Liver (tissue), 9 donors: Measurements from ENCODE around the gene BDKRB1. TPM values are rescaled to one million over a fixed set of nuclear protein-coding genes. Genes with fewer than 3 reads are reported as not detected.

Experiments
- DNase-seq: peaks from one replicate; pipeline ENCODE4 v3.0.0-alpha.2; 2017; ENCODE audit warnings: low spot score
- H3K27ac ChIP-seq, 2 donors: one replicate each; pipeline ENCODE4 v1.7.0; 2013; ENCODE audit warnings: inconsistent platforms in 2 of 2, low read length in 2 of 2, control low read depth in 1 of 2, low read depth in 1 of 2, mild to moderate bottlenecking in 1 of 2
- H3K27me3 ChIP-seq, 4 donors: one replicate each; pipeline versions ENCODE4 v1.6.1 to v1.7.0; 2013; ENCODE audit warnings: low read length in 3 of 4, inconsistent platforms in 1 of 4, mild to moderate bottlenecking in 1 of 4, moderate library complexity in 1 of 4; ENCODE audit not compliant: control insufficient read depth in 4 of 4, insufficient read depth in 4 of 4
- H3K36me3 ChIP-seq, 4 donors: one replicate each; pipeline versions ENCODE4 v1.6.1 to v1.7.0; 2013; ENCODE audit warnings: low read length in 3 of 4, mild to moderate bottlenecking in 3 of 4, low read depth in 1 of 4, moderate library complexity in 1 of 4; ENCODE audit not compliant: control insufficient read depth in 4 of 4, insufficient read depth in 3 of 4
- H3K4me1 ChIP-seq, 4 donors: one replicate each; pipeline versions ENCODE4 v1.6.1 to v1.7.0; 2013; ENCODE audit warnings: low read length in 3 of 4, mild to moderate bottlenecking in 3 of 4, moderate library complexity in 1 of 4; ENCODE audit not compliant: control insufficient read depth in 4 of 4, insufficient read depth in 4 of 4
- H3K4me3 ChIP-seq, 3 donors: one replicate each; pipeline versions ENCODE4 v1.6.1 to v1.7.0; 2013; ENCODE audit warnings: low read length in 3 of 3, control low read depth in 1 of 3, low read depth in 1 of 3, mild to moderate bottlenecking in 1 of 3
- H3K9ac ChIP-seq, 2 donors: one replicate each; pipeline ENCODE4 v1.7.0; 2013; ENCODE audit warnings: low read length in 2 of 2, mild to moderate bottlenecking in 2 of 2, moderate library complexity in 2 of 2, control low read depth in 1 of 2, low read depth in 1 of 2
- H3K9me3 ChIP-seq, 4 donors: one replicate each; pipeline versions ENCODE4 v1.6.1 to v1.7.0; 2013; ENCODE audit warnings: low read length in 3 of 4; ENCODE audit not compliant: control insufficient read depth in 4 of 4
- EGR1 ChIP-seq, 2 donors: IDR thresholded peaks; 2 replicates each; pipeline ENCODE4 v1.6.1; 2016 to 2018; ENCODE audit warnings: antibody characterized with exemption in 2 of 2, low read depth in 2 of 2
- FOXA1 ChIP-seq: IDR thresholded peaks from 2 replicates; pipeline ENCODE4 v1.6.1; 2016; ENCODE audit warnings: antibody characterized with exemption
- JUND ChIP-seq, 2 donors: IDR thresholded peaks; 2 replicates each; pipeline ENCODE4 v1.6.1; 2016; ENCODE audit warnings: antibody characterized with exemption in 2 of 2
- NR2F2 ChIP-seq: IDR thresholded peaks from 2 replicates; pipeline ENCODE4 v1.6.1; 2016; ENCODE audit warnings: antibody characterized with exemption
- RAD21 ChIP-seq, 2 donors: IDR thresholded peaks; 2 replicates each; pipeline ENCODE4 v1.6.1; 2016; ENCODE audit warnings: antibody characterized with exemption in 2 of 2, mild to moderate bottlenecking in 2 of 2
- RXRA ChIP-seq, 2 donors: IDR thresholded peaks; 2 replicates each; pipeline ENCODE4 v1.6.1; 2017 to 2018; ENCODE audit warnings: antibody characterized with exemption in 2 of 2, mild to moderate bottlenecking in 1 of 2
- SP1 ChIP-seq: IDR thresholded peaks from 2 replicates; pipeline ENCODE4 v1.6.1; 2018; ENCODE audit warnings: antibody characterized with exemption, mild to moderate bottlenecking
- TAF1 ChIP-seq: conservative IDR thresholded peaks from 2 replicates; pipeline ENCODE4 v1.6.1; 2016; ENCODE audit warnings: antibody characterized with exemption, mild to moderate bottlenecking
- YY1 ChIP-seq: IDR thresholded peaks from 2 replicates; pipeline ENCODE4 v1.6.1; 2016; ENCODE audit warnings: antibody characterized with exemption, mild to moderate bottlenecking
- WGBS: extraction: QIAGEN DNeasy Blood & Tissue Kit; methylation state at CpG from one replicate; pipeline ENCODE4 v1.1.7; 2013; 5-methylcytosine and 5-hydroxymethylcytosine counted together
- polyA plus RNA-seq, 2 donors: library from polyadenylated mRNA; stranded (reverse) in 1 of 2; unstranded in 1 of 2; fragments of 200-250 nt in 1 of 2; fragments of >200 nt in 1 of 2; fragmentation: Nextera tagmentation in 1 of 2; extraction: Ambion mirVana in 1 of 2; gene quantifications; one replicate each; pipeline versions ENCODE4 v1.2.1 to v1.2.3, GENCODE V29; 2013 to 2015
- total RNA-seq, 2 donors: library from RNA; depleted of rRNA; stranded (reverse); fragments of >200 nt; gene quantifications; one replicate each; pipeline ENCODE4 v1.2.3, GENCODE V29; 2014
- TF ChIP-seq, protein P1 (sequence below): IDR thresholded peaks from 2 replicates; pipeline ENCODE4 v1.6.1; 2016; ENCODE audit warnings: antibody characterized with exemption
- TF ChIP-seq, protein P2 (sequence below): IDR thresholded peaks from 2 replicates; pipeline ENCODE4 v1.6.1; 2016; ENCODE audit warnings: antibody characterized with exemption, mild to moderate bottlenecking
- TF ChIP-seq, protein P3 (sequence below): IDR thresholded peaks from 2 replicates; pipeline ENCODE4 v1.6.1; 2016; ENCODE audit warnings: antibody characterized with exemption
- TF ChIP-seq, protein P4 (sequence below): IDR thresholded peaks from 2 replicates; pipeline ENCODE4 v1.6.1; 2016; ENCODE audit warnings: antibody characterized with exemption
- donor health status: healthy.
- donor health status: healthy.
- donor health status: healthy.
- donor health status: healthy.
- donor health status: healthy.

BDKRB1 gene
- total and polyA plus RNA-seq, 4 donors, result not detected

DNA sequence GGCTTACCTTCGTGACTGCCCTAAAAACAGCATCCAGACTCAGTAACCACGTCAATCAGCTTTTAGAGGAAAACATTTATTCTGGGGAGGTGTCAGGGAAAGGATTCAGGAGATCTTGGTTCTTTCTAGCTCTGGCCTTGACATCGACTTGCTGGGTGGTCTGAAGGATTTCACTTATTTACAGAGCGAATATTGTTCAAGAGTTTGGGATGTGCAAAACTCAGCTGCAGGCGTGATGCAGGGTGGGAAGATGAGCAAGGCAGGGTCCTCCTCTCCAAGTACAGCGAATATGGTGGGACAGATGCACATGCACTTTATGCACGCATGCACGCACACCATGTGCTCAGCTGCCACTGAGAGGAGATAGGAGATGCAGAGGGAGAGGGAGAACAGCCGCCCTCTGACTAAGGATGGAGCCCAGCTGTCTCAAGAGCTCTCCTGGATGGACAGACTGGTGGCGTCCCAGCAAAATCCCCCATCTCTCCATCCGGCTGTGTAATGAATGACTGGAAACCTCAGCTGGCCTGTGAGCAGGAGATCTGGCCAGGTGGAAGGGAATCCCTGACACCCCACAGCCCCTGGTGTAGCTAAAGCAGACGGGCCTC lies 24.4 kb upstream of the BDKRB1 start:
- H3K27me3 ChIP-seq, result no peaks in the 10 kb centered on the region
- H3K9me3 ChIP-seq, result no peaks in the 10 kb centered on the region
- DNase-seq, result no peak
- no peaks in the 10 kb centered on the region for H3K36me3 ChIP-seq
- TF ChIP-seq TAF1 (no peak), RXRA (IDR thresholded peaks at IDR 0.05) (no peak)
- TF ChIP-seq, protein P1, sequence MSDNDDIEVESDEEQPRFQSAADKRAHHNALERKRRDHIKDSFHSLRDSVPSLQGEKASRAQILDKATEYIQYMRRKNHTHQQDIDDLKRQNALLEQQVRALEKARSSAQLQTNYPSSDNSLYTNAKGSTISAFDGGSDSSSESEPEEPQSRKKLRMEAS, result no peak
- TF ChIP-seq, protein P2, sequence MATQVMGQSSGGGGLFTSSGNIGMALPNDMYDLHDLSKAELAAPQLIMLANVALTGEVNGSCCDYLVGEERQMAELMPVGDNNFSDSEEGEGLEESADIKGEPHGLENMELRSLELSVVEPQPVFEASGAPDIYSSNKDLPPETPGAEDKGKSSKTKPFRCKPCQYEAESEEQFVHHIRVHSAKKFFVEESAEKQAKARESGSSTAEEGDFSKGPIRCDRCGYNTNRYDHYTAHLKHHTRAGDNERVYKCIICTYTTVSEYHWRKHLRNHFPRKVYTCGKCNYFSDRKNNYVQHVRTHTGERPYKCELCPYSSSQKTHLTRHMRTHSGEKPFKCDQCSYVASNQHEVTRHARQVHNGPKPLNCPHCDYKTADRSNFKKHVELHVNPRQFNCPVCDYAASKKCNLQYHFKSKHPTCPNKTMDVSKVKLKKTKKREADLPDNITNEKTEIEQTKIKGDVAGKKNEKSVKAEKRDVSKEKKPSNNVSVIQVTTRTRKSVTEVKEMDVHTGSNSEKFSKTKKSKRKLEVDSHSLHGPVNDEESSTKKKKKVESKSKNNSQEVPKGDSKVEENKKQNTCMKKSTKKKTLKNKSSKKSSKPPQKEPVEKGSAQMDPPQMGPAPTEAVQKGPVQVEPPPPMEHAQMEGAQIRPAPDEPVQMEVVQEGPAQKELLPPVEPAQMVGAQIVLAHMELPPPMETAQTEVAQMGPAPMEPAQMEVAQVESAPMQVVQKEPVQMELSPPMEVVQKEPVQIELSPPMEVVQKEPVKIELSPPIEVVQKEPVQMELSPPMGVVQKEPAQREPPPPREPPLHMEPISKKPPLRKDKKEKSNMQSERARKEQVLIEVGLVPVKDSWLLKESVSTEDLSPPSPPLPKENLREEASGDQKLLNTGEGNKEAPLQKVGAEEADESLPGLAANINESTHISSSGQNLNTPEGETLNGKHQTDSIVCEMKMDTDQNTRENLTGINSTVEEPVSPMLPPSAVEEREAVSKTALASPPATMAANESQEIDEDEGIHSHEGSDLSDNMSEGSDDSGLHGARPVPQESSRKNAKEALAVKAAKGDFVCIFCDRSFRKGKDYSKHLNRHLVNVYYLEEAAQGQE, result no peak
- H3K27ac ChIP-seq, result no peak overlapping the region
- H3K4me1 ChIP-seq, result no peaks in the 10 kb centered on the region
- H3K9ac ChIP-seq, result no peak overlapping the region
- no peak overlapping the region for H3K4me3 ChIP-seq
- 85% methylated on average over 12 of the region's 12 CpGs for WGBS

DNA sequence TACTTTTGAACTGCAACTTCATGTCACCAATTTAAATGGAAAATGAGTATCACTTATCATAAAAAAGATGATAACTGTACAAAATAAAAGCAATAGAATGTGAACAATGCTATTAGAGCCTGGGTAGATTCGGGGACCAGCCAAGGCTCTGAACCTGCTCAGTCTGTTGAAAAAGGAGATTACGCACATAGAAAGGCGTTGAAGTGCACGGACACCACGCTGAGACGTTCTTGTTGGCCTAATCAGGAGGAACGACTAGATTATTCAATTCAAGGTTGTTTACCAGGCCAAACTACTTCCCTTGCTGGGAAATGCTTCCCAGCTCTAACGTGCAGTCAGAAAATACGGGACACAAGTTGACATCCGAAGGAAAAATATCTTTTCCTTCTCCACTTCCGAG lies 23.5 kb upstream of the BDKRB1 start:
- Histone ChIP-seq H3K36me3 (no peaks in the 10 kb centered on the region), H3K4me1 (no peaks in the 10 kb centered on the region), H3K9me3 (no peaks in the 10 kb centered on the region), H3K27me3 (no peaks in the 10 kb centered on the region), H3K4me3 (no peak overlapping the region), H3K27ac (no peak overlapping the region), H3K9ac (no peak overlapping the region)
- DNase-seq, result no peak
- no peak for TF ChIP-seq YY1
- WGBS, result 86% methylated on average over 11 of the region's 11 CpGs

DNA sequence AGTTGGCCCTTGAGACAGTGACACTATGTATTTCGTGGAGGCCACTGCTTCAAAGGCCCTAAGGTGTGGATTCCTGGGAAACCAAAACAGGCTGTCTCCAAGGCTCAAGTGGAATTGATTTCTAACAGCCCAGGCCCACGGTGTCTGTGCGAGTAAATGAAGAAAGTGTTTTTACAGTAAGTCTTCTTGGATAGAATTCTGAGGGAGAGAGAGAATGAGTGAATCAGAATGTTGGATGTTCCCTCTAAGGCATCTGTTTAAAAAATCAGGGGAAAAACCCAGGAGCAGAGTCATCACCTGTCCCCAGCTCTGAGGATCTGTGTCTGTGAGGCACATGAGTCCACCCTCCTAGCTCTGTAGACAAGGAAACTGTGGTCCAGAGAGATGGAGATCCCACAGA lies 22.3 kb upstream of the BDKRB1 start:
- no peak for DNase-seq
- TF ChIP-seq JUND (IDR thresholded peaks at IDR 0.05) (no peak), SP1 (no peak), NR2F2 (no peak), YY1 (no peak), EGR1 (IDR thresholded peaks at IDR 0.05; ENCODE audit: low read depth in 2 of 2) (no peak), RAD21 (IDR thresholded peaks at IDR 0.05) (no peak), FOXA1 (no peak)
- TF ChIP-seq, protein P3, sequence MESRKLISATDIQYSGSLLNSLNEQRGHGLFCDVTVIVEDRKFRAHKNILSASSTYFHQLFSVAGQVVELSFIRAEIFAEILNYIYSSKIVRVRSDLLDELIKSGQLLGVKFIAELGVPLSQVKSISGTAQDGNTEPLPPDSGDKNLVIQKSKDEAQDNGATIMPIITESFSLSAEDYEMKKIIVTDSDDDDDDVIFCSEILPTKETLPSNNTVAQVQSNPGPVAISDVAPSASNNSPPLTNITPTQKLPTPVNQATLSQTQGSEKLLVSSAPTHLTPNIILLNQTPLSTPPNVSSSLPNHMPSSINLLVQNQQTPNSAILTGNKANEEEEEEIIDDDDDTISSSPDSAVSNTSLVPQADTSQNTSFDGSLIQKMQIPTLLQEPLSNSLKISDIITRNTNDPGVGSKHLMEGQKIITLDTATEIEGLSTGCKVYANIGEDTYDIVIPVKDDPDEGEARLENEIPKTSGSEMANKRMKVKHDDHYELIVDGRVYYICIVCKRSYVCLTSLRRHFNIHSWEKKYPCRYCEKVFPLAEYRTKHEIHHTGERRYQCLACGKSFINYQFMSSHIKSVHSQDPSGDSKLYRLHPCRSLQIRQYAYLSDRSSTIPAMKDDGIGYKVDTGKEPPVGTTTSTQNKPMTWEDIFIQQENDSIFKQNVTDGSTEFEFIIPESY, result no peak
- TF ChIP-seq, protein P4, sequence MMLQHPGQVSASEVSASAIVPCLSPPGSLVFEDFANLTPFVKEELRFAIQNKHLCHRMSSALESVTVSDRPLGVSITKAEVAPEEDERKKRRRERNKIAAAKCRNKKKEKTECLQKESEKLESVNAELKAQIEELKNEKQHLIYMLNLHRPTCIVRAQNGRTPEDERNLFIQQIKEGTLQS, result no peak
- WGBS, result 82% methylated on average over 3 of the region's 3 CpGs

More for the DNA sequence above, 22.3 kb upstream of the BDKRB1 start:
- H3K9ac ChIP-seq, result no peak overlapping the region
- H3K27ac ChIP-seq, result no peak overlapping the region
- H3K9me3 ChIP-seq, result no peaks in the 10 kb centered on the region
- no peaks in the 10 kb centered on the region for H3K4me1 ChIP-seq
- no peak overlapping the region for H3K4me3 ChIP-seq
- no peaks in the 10 kb centered on the region for H3K36me3 ChIP-seq
- no peaks in the 10 kb centered on the region for H3K27me3 ChIP-seq
